Lower leg skin (tissue), 3 donors: ENCODE data around the gene CBLN3.

Source experiments
- POLR2A ChIP-seq, 2 donors: fragments of 450-650 bp; IDR thresholded peaks; one replicate each; pipeline ENCODE4 v1.6.1; 2016 to 2017; ENCODE audit warnings: antibody characterized with exemption in 2 of 2, mild to moderate bottlenecking in 1 of 2, moderate library complexity in 1 of 2
- TF ChIP-seq, protein P1 (sequence below), 3 donors: fragments of 450-650 bp; IDR thresholded peaks; one replicate each; pipeline ENCODE4 v1.5.1; 2016; ENCODE audit warnings: antibody characterized with exemption in 3 of 3, mild to moderate bottlenecking in 3 of 3, moderate library complexity in 2 of 3

DNA sequence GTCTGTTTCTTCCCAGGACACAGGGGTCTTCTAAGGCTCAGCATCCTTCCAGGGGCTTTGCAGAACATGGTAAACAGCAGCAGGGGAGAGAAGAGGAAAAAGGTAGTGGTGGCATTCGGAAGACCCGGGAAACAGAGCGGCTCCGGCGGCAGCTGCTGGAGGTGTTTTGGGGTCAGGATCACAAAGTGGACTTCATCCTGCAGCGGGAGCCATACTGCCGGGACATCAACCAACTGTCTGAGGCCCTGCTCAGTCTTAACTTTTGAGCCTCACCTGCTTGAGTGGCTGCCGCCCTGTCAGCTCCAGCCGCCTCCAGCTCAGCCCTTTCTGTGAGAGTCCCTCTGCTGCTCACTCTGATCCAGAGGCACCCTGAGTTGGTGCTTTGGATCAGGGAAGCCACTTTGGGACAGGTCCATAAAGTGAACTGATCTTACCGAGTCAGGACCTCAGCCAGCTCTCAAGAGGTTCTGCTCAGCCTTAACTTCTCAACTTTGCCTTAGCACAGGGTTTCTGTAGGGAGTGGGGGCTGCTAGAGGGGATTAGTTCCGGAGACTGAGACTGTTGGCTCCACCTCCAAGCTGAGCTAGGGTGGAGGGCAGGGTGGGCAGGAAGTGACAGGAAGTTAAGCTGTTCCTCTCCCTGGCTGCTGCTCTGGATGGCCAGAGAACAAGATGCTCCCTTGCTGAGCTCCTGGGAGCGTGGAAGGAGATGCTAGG lies 7.7 kb upstream of the CBLN3 start:
- no peak for TF ChIP-seq POLR2A (IDR thresholded peaks at IDR 0.05)
- TF ChIP-seq, protein P1, sequence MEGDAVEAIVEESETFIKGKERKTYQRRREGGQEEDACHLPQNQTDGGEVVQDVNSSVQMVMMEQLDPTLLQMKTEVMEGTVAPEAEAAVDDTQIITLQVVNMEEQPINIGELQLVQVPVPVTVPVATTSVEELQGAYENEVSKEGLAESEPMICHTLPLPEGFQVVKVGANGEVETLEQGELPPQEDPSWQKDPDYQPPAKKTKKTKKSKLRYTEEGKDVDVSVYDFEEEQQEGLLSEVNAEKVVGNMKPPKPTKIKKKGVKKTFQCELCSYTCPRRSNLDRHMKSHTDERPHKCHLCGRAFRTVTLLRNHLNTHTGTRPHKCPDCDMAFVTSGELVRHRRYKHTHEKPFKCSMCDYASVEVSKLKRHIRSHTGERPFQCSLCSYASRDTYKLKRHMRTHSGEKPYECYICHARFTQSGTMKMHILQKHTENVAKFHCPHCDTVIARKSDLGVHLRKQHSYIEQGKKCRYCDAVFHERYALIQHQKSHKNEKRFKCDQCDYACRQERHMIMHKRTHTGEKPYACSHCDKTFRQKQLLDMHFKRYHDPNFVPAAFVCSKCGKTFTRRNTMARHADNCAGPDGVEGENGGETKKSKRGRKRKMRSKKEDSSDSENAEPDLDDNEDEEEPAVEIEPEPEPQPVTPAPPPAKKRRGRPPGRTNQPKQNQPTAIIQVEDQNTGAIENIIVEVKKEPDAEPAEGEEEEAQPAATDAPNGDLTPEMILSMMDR (IDR thresholded peaks at IDR 0.05): no peak
